ENCODE results near the gene SGMS1.

GRCh38 chr10:50349554-50349953 lies 274.2 kb downstream of the SGMS1 start:
- TF ChIP-seq, protein P1, sequence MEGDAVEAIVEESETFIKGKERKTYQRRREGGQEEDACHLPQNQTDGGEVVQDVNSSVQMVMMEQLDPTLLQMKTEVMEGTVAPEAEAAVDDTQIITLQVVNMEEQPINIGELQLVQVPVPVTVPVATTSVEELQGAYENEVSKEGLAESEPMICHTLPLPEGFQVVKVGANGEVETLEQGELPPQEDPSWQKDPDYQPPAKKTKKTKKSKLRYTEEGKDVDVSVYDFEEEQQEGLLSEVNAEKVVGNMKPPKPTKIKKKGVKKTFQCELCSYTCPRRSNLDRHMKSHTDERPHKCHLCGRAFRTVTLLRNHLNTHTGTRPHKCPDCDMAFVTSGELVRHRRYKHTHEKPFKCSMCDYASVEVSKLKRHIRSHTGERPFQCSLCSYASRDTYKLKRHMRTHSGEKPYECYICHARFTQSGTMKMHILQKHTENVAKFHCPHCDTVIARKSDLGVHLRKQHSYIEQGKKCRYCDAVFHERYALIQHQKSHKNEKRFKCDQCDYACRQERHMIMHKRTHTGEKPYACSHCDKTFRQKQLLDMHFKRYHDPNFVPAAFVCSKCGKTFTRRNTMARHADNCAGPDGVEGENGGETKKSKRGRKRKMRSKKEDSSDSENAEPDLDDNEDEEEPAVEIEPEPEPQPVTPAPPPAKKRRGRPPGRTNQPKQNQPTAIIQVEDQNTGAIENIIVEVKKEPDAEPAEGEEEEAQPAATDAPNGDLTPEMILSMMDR (IDR thresholded peaks at IDR 0.05), result no peak
- no peak for TF ChIP-seq POLR2A (IDR thresholded peaks at IDR 0.05)
- TF ChIP-seq EP300 (IDR thresholded peaks at IDR 0.05), result no peak
- TF ChIP-seq POLR2AphosphoS5 (IDR thresholded peaks at IDR 0.05), result no peak
